ENCODE measurements around the gene CABCOCO1. TPM values are rescaled to one million over a fixed set of nuclear protein-coding genes. Genes with fewer than 3 reads are reported as not detected.

Gene CABCOCO1
- total and polyA plus RNA-seq, 10 of the 15 experiments (the other 5 are each of a cell fraction or from before 2014, with no cell fraction given): not detected

DNA sequence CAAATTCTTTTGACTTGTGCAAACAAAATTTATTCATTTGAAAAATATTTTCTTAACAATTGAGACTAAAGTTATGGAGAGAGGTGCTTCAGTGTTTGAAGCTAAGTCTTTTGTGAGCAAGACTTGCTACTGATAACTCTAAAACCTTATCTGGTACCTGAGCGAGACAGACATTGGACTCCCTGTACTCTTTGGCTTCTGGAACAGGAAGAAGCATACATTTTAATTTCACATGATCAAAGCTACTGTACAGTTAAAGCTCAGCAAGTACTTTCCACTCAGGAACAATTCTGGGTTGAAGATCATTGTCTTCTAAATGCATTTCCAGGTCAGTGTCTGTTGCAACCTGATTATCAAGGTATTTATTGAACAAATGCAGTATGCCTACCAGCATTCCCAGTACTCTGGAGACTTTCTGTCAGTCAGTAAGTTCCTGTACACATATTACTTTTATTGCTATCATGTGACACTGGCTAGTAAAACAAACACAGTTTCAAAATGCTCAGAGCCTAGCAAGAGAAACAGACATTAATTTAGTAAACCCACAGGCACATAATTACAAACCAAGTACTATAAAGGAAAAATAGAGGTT is 42.4 kb downstream of the CABCOCO1 start:
- CTCF ChIA-PET: no interaction called here
- Histone ChIP-seq H3K4me2 (ENCODE audit: control insufficient read depth, insufficient read depth) (no peak overlapping the region), H4K20me1 (ENCODE audit: control insufficient read depth, insufficient read depth) (no peaks in the 10 kb centered on the region), H3K4me1 (ENCODE audit: control insufficient read depth, insufficient read depth, low read length) (no peaks in the 10 kb centered on the region), H3K27ac (ENCODE audit: control insufficient read depth, insufficient read depth) (no peak overlapping the region), H3K27me3 (replicated peaks in 1 of 2; ENCODE audit: control insufficient read depth in 2 of 2, insufficient read depth in 2 of 2, low read length in 1 of 2) (no peaks in the 10 kb centered on the region), H3K79me2 (ENCODE audit: control insufficient read depth, insufficient read depth, low read length) (no peaks in the 10 kb centered on the region), H3K36me3 (ENCODE audit: control insufficient read depth in 2 of 2, insufficient read depth in 2 of 2, low read length in 1 of 2) (no peaks in the 10 kb centered on the region), H3K9me3 (replicated peaks; ENCODE audit: control insufficient read depth, insufficient read depth, low read length) (no peaks in the 10 kb centered on the region), H3K9ac (ENCODE audit: control insufficient read depth, insufficient read depth, low read length) (no peak overlapping the region), H3K4me3 (no peak overlapping the region), H2AFZ (ENCODE audit: control insufficient read depth, low read depth, low read length) (no peak overlapping the region)
- ATAC-seq (no peak), DNase-seq (ENCODE audit: low read depth, low spot score) (no peak), FAIRE-seq (no peak)
- SMC1A ChIA-PET (ENCODE audit: uncharacterized antibody, unreplicated experiment): no interaction called here
- no TSS peak for BruUV-seq (replicated peaks)
- intact Hi-C loops (cut with micrococcal nuclease; ENCODE audit: unreplicated experiment) (no loop called here), in situ Hi-C loops (cut with MboI) (no loop called here)
- TF ChIP-seq BCL11A (IDR thresholded peaks at IDR 0.05; ENCODE audit: low read depth, low read length) (no peak), IKZF2 (IDR thresholded peaks at IDR 0.05) (no peak), ATF7 (IDR thresholded peaks at IDR 0.05; ENCODE audit: low read depth) (no peak), EED (IDR thresholded peaks at IDR 0.05; ENCODE audit: low read depth) (no peak), NR2C1 (IDR thresholded peaks at IDR 0.05) (no peak), NR2C2 (IDR thresholded peaks at IDR 0.05; ENCODE audit: borderline replicate concordance, control insufficient read depth, insufficient read length, low read depth) (no peak), DPF2 (IDR thresholded peaks at IDR 0.05) (no peak), PAX5 (IDR thresholded peaks at IDR 0.05; ENCODE audit: borderline replicate concordance, low read depth, low read length) (no peak), MYB (IDR thresholded peaks at IDR 0.05; ENCODE audit: borderline replicate concordance, low read depth, low read length) (no peak), CREB1 (IDR thresholded peaks at IDR 0.05; ENCODE audit: low read depth) (no peak)
- TF ChIP-seq, protein P1, sequence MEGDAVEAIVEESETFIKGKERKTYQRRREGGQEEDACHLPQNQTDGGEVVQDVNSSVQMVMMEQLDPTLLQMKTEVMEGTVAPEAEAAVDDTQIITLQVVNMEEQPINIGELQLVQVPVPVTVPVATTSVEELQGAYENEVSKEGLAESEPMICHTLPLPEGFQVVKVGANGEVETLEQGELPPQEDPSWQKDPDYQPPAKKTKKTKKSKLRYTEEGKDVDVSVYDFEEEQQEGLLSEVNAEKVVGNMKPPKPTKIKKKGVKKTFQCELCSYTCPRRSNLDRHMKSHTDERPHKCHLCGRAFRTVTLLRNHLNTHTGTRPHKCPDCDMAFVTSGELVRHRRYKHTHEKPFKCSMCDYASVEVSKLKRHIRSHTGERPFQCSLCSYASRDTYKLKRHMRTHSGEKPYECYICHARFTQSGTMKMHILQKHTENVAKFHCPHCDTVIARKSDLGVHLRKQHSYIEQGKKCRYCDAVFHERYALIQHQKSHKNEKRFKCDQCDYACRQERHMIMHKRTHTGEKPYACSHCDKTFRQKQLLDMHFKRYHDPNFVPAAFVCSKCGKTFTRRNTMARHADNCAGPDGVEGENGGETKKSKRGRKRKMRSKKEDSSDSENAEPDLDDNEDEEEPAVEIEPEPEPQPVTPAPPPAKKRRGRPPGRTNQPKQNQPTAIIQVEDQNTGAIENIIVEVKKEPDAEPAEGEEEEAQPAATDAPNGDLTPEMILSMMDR (IDR thresholded peaks at IDR 0.05 in 2 of 3, conservative IDR thresholded peaks at IDR 0.05 in 1 of 3; ENCODE audit: control insufficient read depth in 2 of 3, extremely low read depth in 1 of 3, insufficient read depth in 1 of 3, low read depth in 3 of 3, low read length in 3 of 3): no peak
- TF ChIP-seq, protein P2, sequence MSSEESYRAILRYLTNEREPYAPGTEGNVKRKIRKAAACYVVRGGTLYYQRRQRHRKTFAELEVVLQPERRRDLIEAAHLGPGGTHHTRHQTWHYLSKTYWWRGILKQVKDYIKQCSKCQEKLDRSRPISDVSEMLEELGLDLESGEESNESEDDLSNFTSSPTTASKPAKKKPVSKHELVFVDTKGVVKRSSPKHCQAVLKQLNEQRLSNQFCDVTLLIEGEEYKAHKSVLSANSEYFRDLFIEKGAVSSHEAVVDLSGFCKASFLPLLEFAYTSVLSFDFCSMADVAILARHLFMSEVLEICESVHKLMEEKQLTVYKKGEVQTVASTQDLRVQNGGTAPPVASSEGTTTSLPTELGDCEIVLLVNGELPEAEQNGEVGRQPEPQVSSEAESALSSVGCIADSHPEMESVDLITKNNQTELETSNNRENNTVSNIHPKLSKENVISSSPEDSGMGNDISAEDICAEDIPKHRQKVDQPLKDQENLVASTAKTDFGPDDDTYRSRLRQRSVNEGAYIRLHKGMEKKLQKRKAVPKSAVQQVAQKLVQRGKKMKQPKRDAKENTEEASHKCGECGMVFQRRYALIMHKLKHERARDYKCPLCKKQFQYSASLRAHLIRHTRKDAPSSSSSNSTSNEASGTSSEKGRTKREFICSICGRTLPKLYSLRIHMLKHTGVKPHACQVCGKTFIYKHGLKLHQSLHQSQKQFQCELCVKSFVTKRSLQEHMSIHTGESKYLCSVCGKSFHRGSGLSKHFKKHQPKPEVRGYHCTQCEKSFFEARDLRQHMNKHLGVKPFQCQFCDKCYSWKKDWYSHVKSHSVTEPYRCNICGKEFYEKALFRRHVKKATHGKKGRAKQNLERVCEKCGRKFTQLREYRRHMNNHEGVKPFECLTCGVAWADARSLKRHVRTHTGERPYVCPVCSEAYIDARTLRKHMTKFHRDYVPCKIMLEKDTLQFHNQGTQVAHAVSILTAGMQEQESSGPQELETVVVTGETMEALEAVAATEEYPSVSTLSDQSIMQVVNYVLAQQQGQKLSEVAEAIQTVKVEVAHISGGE (CRISPR knock-in tag; IDR thresholded peaks at IDR 0.05): no peak
- TF ChIP-seq, protein P3, sequence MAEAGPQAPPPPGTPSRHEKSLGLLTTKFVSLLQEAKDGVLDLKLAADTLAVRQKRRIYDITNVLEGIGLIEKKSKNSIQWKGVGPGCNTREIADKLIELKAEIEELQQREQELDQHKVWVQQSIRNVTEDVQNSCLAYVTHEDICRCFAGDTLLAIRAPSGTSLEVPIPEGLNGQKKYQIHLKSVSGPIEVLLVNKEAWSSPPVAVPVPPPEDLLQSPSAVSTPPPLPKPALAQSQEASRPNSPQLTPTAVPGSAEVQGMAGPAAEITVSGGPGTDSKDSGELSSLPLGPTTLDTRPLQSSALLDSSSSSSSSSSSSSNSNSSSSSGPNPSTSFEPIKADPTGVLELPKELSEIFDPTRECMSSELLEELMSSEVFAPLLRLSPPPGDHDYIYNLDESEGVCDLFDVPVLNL (IDR thresholded peaks at IDR 0.05; ENCODE audit: low read depth, low read length): no peak
- TF ChIP-seq, protein P4, sequence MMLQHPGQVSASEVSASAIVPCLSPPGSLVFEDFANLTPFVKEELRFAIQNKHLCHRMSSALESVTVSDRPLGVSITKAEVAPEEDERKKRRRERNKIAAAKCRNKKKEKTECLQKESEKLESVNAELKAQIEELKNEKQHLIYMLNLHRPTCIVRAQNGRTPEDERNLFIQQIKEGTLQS (IDR thresholded peaks at IDR 0.05; ENCODE audit: borderline replicate concordance, extremely low read depth, low read depth, low read length): no peak
- WGBS (ENCODE audit: insufficient coverage, insufficient replicate concordance, low lambda C conversion rate, missing lambda C conversion rate): 38% methylated on average over 1 of the region's 1 CpG
- POLR2A ChIA-PET: no interaction called here
- RAD21 ChIA-PET (ENCODE audit: unreplicated experiment): no interaction called here
